Measurements from ENCODE around the gene SERPINA5. TPM values are rescaled to one million over a fixed set of nuclear protein-coding genes. Genes with fewer than 3 reads are reported as not detected.

Gene SERPINA5
- total RNA-seq, 2 donors from 2014 or later, result 4.4 to 6.8 TPM

DNA sequence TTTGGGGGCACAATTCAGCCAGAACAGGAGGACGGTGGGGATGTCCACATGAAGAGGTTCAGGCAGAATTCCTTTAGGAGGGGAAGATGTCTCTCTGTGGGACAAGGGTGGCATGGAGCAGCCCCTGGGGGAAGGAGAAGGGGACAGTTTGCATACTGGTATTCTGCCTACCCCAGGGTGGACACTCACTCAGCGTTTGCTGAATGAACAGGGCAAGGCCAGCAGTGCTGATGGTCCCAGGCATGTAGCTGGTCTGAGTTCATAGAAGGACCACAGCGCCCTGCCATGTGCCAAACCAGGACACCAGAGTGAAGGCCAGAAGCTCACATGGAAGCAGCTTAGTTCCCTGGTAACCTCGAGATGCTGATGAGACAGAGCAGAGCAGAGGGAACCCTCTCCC lies 5.4 kb downstream of the SERPINA5 start:
- no peak for ATAC-seq (ENCODE audit: insufficient number of reproducible peaks, low FRiP score, low read depth)
- TF ChIP-seq, protein P1, sequence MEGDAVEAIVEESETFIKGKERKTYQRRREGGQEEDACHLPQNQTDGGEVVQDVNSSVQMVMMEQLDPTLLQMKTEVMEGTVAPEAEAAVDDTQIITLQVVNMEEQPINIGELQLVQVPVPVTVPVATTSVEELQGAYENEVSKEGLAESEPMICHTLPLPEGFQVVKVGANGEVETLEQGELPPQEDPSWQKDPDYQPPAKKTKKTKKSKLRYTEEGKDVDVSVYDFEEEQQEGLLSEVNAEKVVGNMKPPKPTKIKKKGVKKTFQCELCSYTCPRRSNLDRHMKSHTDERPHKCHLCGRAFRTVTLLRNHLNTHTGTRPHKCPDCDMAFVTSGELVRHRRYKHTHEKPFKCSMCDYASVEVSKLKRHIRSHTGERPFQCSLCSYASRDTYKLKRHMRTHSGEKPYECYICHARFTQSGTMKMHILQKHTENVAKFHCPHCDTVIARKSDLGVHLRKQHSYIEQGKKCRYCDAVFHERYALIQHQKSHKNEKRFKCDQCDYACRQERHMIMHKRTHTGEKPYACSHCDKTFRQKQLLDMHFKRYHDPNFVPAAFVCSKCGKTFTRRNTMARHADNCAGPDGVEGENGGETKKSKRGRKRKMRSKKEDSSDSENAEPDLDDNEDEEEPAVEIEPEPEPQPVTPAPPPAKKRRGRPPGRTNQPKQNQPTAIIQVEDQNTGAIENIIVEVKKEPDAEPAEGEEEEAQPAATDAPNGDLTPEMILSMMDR (IDR thresholded peaks at IDR 0.05), result no peak
- Histone ChIP-seq H3K27ac (no peak overlapping the region), H3K36me3 (no peaks in the 10 kb centered on the region), H3K4me1 (ENCODE audit: control insufficient read depth in 1 of 2, low read depth in 2 of 2) (no peaks in the 10 kb centered on the region), H3K9me3 (no peaks in the 10 kb centered on the region), H3K27me3 (replicated peaks; ENCODE audit: insufficient read depth) (no peaks in the 10 kb centered on the region), H3K4me3 (no peak overlapping the region)
- no peak for DNase-seq (ENCODE audit: low spot score)

GRCh38 chr14:94588311-94588710 lies 7.1 kb downstream of the SERPINA5 start:
- no peak for DNase-seq (ENCODE audit: low spot score)
- Histone ChIP-seq H3K4me3 (no peak overlapping the region), H3K27me3 (replicated peaks; ENCODE audit: insufficient read depth) (no peaks in the 10 kb centered on the region), H3K4me1 (ENCODE audit: control insufficient read depth in 1 of 2, low read depth in 2 of 2) (no peaks in the 10 kb centered on the region), H3K36me3 (no peaks in the 10 kb centered on the region), H3K27ac (no peak overlapping the region), H3K9me3 (no peaks in the 10 kb centered on the region)
- ATAC-seq (ENCODE audit: insufficient number of reproducible peaks, low FRiP score, low read depth), result no peak
- TF ChIP-seq, protein P1 (IDR thresholded peaks at IDR 0.05), result no peak

- Histone ChIP-seq H3K9me3 (no peaks in the 10 kb centered on the region), H3K4me1 (ENCODE audit: control insufficient read depth in 1 of 2, low read depth in 2 of 2) (no peaks in the 10 kb centered on the region), H3K36me3 (no peaks in the 10 kb centered on the region), H3K27ac (no peak overlapping the region), H3K27me3 (replicated peaks; ENCODE audit: insufficient read depth) (no peaks in the 10 kb centered on the region), H3K4me3 (no peak overlapping the region)
- TF ChIP-seq, protein P1 (IDR thresholded peaks at IDR 0.05), result no peak
- ATAC-seq (ENCODE audit: insufficient number of reproducible peaks, low FRiP score, low read depth), result no peak
- no peak for DNase-seq (ENCODE audit: low spot score)
Measured at GRCh38 chr14:94591073-94591472, 9.8 kb downstream of the SERPINA5 start.

DNA sequence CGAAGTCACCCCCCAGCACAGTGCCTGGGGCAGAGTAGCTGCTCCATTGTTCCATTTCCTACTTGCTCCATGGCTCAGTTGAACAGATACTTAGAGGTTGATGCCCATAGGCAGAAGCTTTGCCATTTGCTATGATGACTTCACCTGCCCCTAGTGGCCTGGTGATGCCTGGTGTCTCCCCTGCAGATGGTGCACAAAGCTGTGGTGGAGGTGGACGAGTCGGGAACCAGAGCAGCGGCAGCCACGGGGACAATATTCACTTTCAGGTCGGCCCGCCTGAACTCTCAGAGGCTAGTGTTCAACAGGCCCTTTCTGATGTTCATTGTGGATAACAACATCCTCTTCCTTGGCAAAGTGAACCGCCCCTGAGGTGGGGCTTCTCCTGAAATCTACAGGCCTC lies 10.6 kb downstream of the SERPINA5 start:
- no peak overlapping the region for H3K27ac ChIP-seq
- DNase-seq (ENCODE audit: low spot score), result no peak
- TF ChIP-seq, protein P1 (IDR thresholded peaks at IDR 0.05), result no peak

GRCh38 chr14:94592457-94592856 lies 11.2 kb downstream of the SERPINA5 start:
- TF ChIP-seq, protein P1 (IDR thresholded peaks at IDR 0.05), result no peak
- H3K9me3 ChIP-seq, result no peaks in the 10 kb centered on the region
- H3K27me3 ChIP-seq (replicated peaks; ENCODE audit: insufficient read depth), result no peaks in the 10 kb centered on the region
- no peaks in the 10 kb centered on the region for H3K4me1 ChIP-seq (ENCODE audit: control insufficient read depth in 1 of 2, low read depth in 2 of 2)
- H3K4me3 ChIP-seq, result no peak overlapping the region
- ATAC-seq (ENCODE audit: insufficient number of reproducible peaks, low FRiP score, low read depth), result no peak
- no peak overlapping the region for H3K27ac ChIP-seq
- no peaks in the 10 kb centered on the region for H3K36me3 ChIP-seq
- no peak for DNase-seq (ENCODE audit: low spot score)

More for the DNA sequence above, 10.6 kb downstream of the SERPINA5 start:
- Histone ChIP-seq H3K9me3 (no peaks in the 10 kb centered on the region), H3K36me3 (no peaks in the 10 kb centered on the region), H3K27me3 (replicated peaks; ENCODE audit: insufficient read depth) (no peaks in the 10 kb centered on the region), H3K4me1 (ENCODE audit: control insufficient read depth in 1 of 2, low read depth in 2 of 2) (no peaks in the 10 kb centered on the region), H3K4me3 (no peak overlapping the region)
- no peak for ATAC-seq (ENCODE audit: insufficient number of reproducible peaks, low FRiP score, low read depth)

All from thoracic aorta (tissue), 2 donors.